Activated CD8-positive, alpha-beta memory T cell treated with anti-CD3 and anti-CD28 coated beads for 36 hours (primary cell): ENCODE measurements around the gene CXCL14. TPM values are rescaled to one million over a fixed set of nuclear protein-coding genes. Genes with fewer than 3 reads are reported as not detected.

ENCODE experiments used
- CTCF ChIA-PET: fragments of 350-600 bp; sonication (Branson Sonifier 250); formaldehyde crosslinking; loops from one replicate; lab custom pipeline; 2021; ENCODE audit warnings: antibody characterized with exemption; lab: Charles Lee
- POLR2A ChIA-PET: fragments of 350-600 bp; sonication (Branson Sonifier 250); formaldehyde crosslinking; loops from one replicate; lab custom pipeline; 2021; ENCODE audit warnings: antibody characterized with exemption; lab: Charles Lee
- total RNA-seq, 2 experiments: library from RNA; stranded (reverse); gene quantifications; one replicate each; pipeline ENCODE4 v1.2.3, GENCODE V29; 2021

Gene CXCL14
- total RNA-seq, 2 experiments from 2014 or later, result not detected

DNA sequence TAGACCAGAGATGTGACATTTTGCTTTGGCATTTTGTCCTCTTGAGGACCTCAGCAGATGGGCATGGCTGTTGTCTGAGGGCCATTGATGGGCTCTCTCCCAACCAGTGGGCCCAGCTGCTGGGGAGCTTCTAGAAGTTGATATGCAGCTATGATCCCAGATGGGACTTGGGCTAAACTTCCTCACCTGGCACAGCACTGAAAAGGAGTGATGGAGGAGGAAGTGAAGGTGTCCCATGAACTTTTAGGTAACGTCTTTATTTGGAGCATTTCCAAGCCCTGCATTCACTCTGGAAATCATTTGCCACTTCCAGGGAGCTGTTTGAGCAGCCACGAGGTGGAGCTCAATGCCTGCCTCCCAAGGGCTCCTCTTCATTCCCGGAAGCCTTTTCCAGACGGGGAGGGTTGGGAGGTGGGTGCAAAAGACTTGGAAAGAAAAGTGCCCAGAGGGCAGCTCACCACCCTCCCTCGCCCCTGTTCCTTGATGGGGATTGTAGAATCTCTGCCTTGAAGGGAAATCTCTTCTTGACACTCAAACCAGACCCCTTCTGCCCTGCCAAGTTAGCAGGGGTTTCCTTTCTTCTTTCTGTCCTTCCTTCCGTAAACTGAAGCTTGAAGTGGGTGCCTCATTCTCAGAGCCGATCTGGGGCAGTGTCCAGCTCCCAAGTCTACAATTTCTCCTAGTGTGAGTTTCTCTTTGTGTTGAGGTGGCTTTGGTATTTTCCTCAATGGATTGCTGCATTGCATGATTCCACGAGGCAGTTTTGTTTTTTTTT, 24.9 kb downstream of the CXCL14 start:
- POLR2A ChIA-PET, result no interaction called here

DNA sequence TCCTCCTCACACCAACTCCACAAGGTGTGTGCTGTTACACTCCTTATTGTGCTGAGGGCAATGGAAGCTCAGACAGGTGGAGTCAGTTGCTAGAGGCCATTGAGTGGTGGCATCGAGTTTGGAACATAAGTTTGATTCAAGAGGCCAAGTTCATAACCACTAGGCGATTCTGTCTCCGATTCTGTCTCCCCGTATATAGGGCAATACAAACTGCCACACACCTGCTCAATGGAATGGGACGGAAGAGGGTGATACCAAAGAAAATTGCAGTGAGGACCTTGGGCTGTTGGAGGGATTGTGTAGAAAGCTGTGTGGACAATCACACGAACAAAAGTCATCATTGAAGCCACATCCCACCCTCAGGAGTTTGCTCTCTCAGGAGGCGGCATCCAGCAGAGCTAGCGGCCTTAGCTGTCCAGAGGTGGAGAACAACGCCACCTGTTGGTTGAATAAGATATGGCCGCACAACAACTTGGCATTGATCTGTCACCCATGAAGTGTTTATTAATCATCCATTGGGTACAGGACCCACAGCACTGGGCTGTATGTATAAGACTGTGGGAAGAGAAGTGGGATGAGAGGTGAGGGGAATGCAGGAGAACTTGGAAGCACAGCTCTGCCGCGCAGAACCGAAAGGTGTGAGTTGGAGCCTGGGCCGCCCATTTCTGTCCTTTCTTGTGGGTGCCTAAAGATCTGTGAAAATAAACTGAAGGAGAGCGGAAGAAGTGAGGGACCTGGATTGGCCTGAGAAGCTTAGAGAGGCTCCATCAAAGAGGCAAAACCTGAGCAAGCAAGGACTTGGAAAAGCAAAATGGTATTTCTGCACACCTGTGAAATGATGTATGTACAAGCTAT, 27.0 kb downstream of the CXCL14 start:
- POLR2A ChIA-PET, result no interaction called here

More for the DNA sequence above, 24.9 kb downstream of the CXCL14 start:
- CTCF ChIA-PET, result interaction anchor here (0.6 to 9.1 kb wide), 3 partner anchors 12 to 544 kb away, joined by 3 to 146 read pairs (median 4); no protein-coding TSS in a partner anchor

GRCh38 chr5:135549413-135549812, 29.4 kb downstream of the CXCL14 start:
- ChIA-PET POLR2A (no interaction called here), CTCF (interaction anchor here (1.4 to 9.1 kb wide), 4 partner anchors 9 to 88 kb away, joined by 4 to 146 read pairs (median 18); no protein-coding TSS in a partner anchor)

More for the DNA sequence above, 27.0 kb downstream of the CXCL14 start:
- CTCF ChIA-PET, result interaction anchor here (1.0 to 9.1 kb wide), 9 partner anchors 9 to 283 kb away, joined by 3 to 146 read pairs (median 4); partner anchors contain the start of gene SLC25A48

DNA sequence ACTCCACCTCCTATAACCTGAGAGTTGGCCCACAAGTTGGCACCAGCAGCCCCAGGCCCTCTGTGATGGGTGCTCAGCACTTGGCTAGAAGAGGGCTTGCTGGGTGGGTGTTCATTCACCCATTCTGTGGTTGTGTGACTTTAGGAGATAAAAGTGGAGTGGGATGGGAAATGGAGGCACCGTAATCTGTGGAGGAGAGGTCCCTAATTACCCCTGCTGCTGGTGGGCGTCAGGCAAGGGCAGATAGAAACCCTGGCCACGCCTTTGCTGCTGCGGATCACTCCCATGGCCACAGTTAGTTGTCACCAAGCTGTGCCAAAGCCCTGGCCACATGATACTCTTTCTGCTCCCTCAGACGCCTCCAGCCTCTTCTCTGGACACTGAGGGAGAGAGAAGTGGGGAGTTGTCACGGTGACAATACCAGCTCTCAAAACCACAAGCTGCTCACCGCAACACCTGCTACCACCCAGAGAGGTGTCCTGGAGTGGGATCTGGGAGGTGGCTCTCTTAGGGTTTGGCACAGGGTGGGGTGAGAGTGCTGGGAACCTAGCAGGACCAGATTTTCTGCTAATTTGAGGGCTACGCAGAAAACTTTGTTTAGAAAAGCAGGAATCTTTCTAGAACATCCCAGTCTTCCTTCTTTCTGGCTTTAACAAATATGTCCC, 31.1 kb downstream of the CXCL14 start:
- CTCF ChIA-PET, result interaction anchor here (9.1 kb wide), 1 partner anchor 86 kb away, joined by 146 read pairs; no protein-coding TSS in a partner anchor
- POLR2A ChIA-PET, result no interaction called here

DNA sequence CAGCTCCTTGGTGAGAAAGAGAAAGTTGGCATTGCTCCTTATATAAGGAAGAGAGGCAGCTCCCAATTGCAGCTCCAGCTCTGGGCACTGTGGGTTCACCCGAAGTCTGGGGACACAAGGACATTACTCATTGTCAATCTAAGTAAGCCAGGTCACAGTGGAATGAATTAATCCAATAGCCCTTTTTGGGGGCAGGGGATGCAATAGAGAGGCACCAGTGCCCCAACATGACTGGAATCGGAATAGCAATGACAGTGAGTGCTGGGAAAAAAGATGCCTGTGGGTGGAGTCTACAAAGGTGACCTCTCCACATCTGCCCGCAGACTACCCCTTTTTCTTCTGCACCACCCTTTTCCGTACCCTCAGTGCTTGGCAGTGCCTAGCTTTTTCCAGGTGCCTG, 31.9 kb downstream of the CXCL14 start:
- CTCF ChIA-PET, result interaction anchor here (1.2 kb wide), 1 partner anchor 81 kb away, joined by 5 read pairs; no protein-coding TSS in a partner anchor
- POLR2A ChIA-PET, result no interaction called here

DNA sequence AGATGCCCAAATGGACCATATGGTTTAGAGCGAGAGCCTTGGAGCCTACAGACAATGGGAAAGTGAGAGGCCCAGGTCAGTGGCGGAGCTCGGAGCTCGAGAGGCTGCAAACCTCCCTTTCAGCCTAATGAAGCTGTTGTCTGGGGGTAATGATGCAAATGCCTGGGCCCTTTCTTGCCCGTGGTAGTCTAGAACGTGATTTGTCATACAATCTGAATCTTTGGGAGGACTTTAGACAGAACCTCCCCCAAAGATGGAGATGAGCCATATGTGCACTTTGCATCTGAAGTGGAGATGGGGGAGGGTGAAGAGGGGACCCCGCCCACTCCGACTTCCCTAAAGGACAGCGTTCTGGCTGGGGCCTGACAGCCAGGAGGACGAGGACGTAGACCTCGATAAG, 32.7 kb downstream of the CXCL14 start:
- ChIA-PET POLR2A (no interaction called here), CTCF (interaction anchor here (1.2 kb wide), 1 partner anchor 80 kb away, joined by 5 read pairs; no protein-coding TSS in a partner anchor)

DNA sequence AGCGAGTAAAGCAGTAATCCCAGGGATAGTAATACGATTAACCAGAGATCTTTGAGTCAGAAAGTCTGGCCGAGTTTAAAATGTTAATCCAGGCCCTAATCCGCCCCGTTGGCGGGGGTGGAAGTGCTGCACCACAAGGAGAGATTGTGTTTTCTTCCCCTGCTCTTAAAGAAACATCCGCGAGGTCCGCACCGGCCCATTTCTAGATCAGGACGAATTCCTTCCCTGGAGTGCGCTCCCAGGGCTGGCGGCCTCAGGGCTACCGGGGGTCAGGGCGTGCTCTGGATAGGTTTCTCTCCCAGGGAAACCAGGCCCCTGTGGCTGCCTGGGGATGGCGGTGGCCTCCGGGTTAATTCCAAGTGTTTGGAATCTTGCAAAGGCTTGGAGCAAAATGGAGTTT, 33.7 kb downstream of the CXCL14 start:
- ChIA-PET CTCF (no interaction called here), POLR2A (no interaction called here)

DNA sequence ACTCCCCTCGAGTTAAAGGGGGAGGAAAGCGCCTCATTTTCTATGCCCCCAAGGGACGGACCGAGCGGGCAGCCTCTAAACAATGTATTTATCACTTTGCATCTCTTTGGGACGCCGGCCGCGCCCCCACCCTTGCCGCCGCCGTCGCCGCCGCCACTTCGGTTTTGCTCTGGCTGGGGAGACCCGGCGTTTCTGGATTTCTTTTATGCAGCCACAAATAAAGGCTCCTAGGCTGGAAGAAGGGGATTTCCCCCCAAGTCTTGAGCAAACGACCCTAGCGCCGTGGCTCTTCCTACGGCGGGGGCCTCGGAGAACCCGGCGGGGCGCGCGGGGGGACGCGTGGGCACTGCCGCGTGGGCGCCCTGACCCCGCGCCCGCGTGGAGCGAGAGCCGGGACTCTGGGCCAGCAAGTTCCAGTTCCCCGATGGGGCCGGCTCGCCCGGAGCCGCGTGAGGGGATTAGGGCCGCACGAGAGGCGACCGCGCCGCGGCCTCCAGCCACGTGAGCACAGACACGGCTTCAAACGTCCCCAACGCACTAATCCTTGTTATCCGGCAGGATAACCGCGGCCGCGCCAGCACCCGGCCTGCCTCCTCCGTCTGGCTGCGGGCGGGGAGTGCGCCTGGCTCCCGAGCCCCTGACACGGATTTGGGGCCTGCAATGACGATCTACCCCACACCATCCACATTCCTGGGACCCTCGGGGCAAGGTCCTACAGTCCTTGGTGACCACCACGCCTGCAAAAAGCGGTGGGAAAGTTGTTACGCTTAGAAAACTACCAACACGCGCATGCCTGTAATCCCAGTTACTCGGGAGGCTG, 35.1 kb downstream of the CXCL14 start:
- ChIA-PET POLR2A (no interaction called here), CTCF (no interaction called here)

GRCh38 chr5:135543001-135543484, 35.7 kb downstream of the CXCL14 start:
- ChIA-PET CTCF (no interaction called here), POLR2A (no interaction called here)

- CTCF ChIA-PET, result interaction anchor here (3.5 kb wide), 1 partner anchor 9 kb away, joined by 15 read pairs; no protein-coding TSS in a partner anchor
- POLR2A ChIA-PET, result no interaction called here
These were observed 36.8 kb downstream of the CXCL14 start for GRCh38 chr5:135541807-135542502.

GRCh38 chr5:135539430-135540005, 39.3 kb downstream of the CXCL14 start:
- CTCF ChIA-PET, result interaction anchor here (0.8 to 3.5 kb wide), 2 partner anchors 11 to 27 kb away, joined by 3 to 15 read pairs; no protein-coding TSS in a partner anchor
- POLR2A ChIA-PET, result no interaction called here

- ChIA-PET POLR2A (no interaction called here), CTCF (no interaction called here)
These were observed 40.5 kb downstream of the CXCL14 start for GRCh38 chr5:135538261-135538660.

DNA sequence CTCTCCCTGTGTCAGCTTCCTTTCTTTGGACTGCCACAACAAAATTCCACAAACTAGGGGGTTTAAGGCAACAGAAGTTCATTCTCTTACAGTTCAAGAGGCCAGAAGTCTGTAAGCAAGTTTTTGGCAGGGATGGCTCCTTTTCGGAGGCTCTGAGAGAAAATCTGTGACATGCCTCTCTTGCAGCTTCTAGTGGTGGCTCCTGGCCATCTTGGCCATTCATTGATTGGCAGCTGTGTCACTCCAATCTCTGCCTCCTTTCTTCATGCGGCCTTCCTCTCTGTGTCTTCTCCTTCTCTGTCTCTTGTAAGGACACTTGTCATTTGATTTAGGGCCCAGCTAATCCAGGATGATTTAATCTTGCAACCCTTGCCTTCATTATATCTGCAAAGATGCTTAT, 41.0 kb downstream of the CXCL14 start:
- ChIA-PET POLR2A (no interaction called here), CTCF (no interaction called here)

- CTCF ChIA-PET, result no interaction called here
- POLR2A ChIA-PET, result no interaction called here
These were observed 41.5 kb downstream of the CXCL14 start for GRCh38 chr5:135537271-135537670.

DNA sequence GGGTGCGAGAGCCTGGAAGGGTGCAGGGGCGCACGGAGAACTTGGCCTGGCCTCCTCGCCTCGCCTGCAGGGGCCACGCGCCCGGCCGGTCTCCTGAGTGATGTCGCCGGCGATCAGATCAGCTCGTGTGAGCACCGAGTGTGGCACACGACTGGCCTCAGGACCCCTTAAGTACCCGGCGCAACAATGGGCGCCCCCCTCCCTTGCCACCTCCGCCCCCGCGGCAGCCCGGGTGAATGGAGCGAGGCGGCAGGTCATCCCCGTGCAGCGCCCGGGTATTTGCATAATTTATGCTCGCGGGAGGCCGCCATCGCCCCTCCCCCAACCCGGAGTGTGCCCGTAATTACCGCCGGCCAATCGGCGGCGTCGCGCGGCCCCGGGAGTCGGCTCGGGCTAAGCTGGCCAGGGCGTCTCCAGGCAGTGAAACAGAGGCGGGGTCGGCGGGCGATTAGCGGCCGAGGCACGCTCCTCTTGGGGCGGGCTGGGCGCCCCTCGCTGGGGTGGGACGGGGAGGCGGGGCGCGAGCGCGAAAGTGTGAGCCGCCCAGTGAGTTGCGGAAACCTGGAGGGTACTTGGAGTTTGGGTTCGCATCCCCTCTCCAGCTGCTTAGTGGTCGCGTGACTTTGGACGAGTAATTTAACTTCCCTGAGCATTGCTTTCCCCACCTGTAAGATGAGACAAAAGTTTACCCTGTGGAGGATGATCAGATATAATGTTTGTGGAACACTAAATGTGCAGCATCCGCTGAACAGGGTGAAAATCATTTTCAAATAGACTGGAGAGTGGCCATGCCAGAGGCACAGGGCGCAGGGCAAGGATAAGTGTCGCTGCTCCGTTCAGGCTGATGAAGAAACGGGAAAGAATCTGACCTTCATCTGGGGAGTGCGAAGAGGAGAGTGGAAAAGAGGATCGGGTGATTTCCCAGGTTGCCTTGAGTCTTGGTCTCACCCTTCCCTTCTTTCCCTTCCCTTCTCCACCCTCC, 42.7 kb downstream of the CXCL14 start, which contains the start of gene NEUROG1:
Gene NEUROG1, minus strand, starts transcription at position 145 of the 982 bp plus-strand sequence. CDS start 274 bp downstream, outside the sequence.
- CTCF ChIA-PET, result no interaction called here
- POLR2A ChIA-PET, result no interaction called here

DNA sequence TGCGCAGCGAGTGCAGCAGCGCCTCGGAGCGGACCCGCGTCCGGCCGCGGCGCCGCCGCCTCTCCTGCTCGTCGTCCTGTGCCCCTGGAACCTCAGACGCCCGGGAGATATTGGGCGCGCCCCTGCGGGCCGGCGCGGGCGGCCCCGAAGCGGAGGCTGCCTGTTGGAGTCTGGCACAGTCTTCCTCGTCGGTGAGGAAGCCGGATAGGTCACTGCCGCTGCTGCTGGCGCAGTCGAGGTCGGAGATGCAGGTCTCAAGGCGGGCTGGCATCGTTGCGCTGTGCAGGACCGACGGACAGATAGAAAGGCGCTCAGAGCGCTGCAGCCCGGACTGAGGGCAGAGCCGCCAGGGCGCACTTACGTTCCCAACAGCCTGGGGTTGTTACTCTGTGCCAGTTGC, 43.4 kb downstream of the CXCL14 start:
- ChIA-PET CTCF (no interaction called here), POLR2A (no interaction called here)
